Mucosa of rectum (tissue), 2 donors: ENCODE results near the gene VWC2.

Experiments
- H3K27ac ChIP-seq, 2 donors: one replicate each; pipeline ENCODE4 v1.7.0; 2013; ENCODE audit warnings: inconsistent platforms in 2 of 2, low read depth in 2 of 2, low read length in 2 of 2
- H3K27me3 ChIP-seq, 2 donors: one replicate each; pipeline ENCODE4 v1.7.0; 2013; ENCODE audit warnings: low read length in 2 of 2; ENCODE audit not compliant: control insufficient read depth in 2 of 2, insufficient read depth in 2 of 2
- H3K36me3 ChIP-seq, 2 donors: one replicate each; pipeline ENCODE4 v1.7.0; 2013; ENCODE audit warnings: low read length in 2 of 2; ENCODE audit not compliant: control insufficient read depth in 2 of 2, insufficient read depth in 2 of 2
- H3K4me1 ChIP-seq, 2 donors: one replicate each; pipeline ENCODE4 v1.7.0; 2013; ENCODE audit warnings: low read length in 2 of 2, mild to moderate bottlenecking in 1 of 2; ENCODE audit not compliant: control insufficient read depth in 2 of 2, insufficient read depth in 2 of 2
- H3K4me3 ChIP-seq, 2 donors: one replicate each; pipeline ENCODE4 v1.7.0; 2013; ENCODE audit warnings: low read length in 2 of 2
- H3K9ac ChIP-seq, 2 donors: one replicate each; pipeline ENCODE4 v1.7.0; 2013; ENCODE audit warnings: low read length in 2 of 2, low read depth in 1 of 2, mild to moderate bottlenecking in 1 of 2
- H3K9me3 ChIP-seq, 2 donors: one replicate each; pipeline ENCODE4 v1.7.0; 2013; ENCODE audit warnings: low read length in 2 of 2; ENCODE audit not compliant: control insufficient read depth in 2 of 2
- donor health status: healthy.
- donor health status: Normal muscosa, but diverticular disease.

VWC2 gene

GRCh38 chr7:49802600-49802999 is 29.2 kb downstream of the VWC2 start:
- no peaks in the 10 kb centered on the region for H3K27me3 ChIP-seq
- H3K4me1 ChIP-seq = no peaks in the 10 kb centered on the region
- H3K9ac ChIP-seq = no peak overlapping the region
- no peaks in the 10 kb centered on the region for H3K9me3 ChIP-seq
- no peak overlapping the region for H3K27ac ChIP-seq
- H3K4me3 ChIP-seq = no peak overlapping the region
- no peaks in the 10 kb centered on the region for H3K36me3 ChIP-seq

GRCh38 chr7:49803812-49804211 is 30.4 kb downstream of the VWC2 start:
- no peak overlapping the region for H3K27ac ChIP-seq
- no peaks in the 10 kb centered on the region for H3K36me3 ChIP-seq
- H3K9me3 ChIP-seq = no peaks in the 10 kb centered on the region
- no peak overlapping the region for H3K4me3 ChIP-seq
- no peaks in the 10 kb centered on the region for H3K27me3 ChIP-seq
- H3K9ac ChIP-seq = no peak overlapping the region
- no peaks in the 10 kb centered on the region for H3K4me1 ChIP-seq

GRCh38 chr7:49805371-49806007 is 32.1 kb downstream of the VWC2 start:
- Histone ChIP-seq H3K4me3 (no peak overlapping the region), H3K4me1 (no peaks in the 10 kb centered on the region), H3K9ac (no peak overlapping the region), H3K36me3 (no peaks in the 10 kb centered on the region), H3K27me3 (no peaks in the 10 kb centered on the region), H3K9me3 (no peaks in the 10 kb centered on the region), H3K27ac (no peak overlapping the region)

GRCh38 chr7:49812534-49812933 is 39.1 kb downstream of the VWC2 start:
- H3K4me1 ChIP-seq = no peaks in the 10 kb centered on the region
- no peak overlapping the region for H3K4me3 ChIP-seq
- H3K27ac ChIP-seq = no peak overlapping the region
- H3K9me3 ChIP-seq = no peaks in the 10 kb centered on the region
- H3K27me3 ChIP-seq = no peaks in the 10 kb centered on the region
- H3K9ac ChIP-seq = no peak overlapping the region
- no peaks in the 10 kb centered on the region for H3K36me3 ChIP-seq

GRCh38 chr7:49817279-49817678 is 43.8 kb downstream of the VWC2 start:
- H3K9ac ChIP-seq = no peak overlapping the region
- H3K4me1 ChIP-seq = no peaks in the 10 kb centered on the region
- no peaks in the 10 kb centered on the region for H3K27me3 ChIP-seq
- H3K9me3 ChIP-seq = no peaks in the 10 kb centered on the region
- H3K36me3 ChIP-seq = no peaks in the 10 kb centered on the region
- H3K4me3 ChIP-seq = no peak overlapping the region
- no peak overlapping the region for H3K27ac ChIP-seq

GRCh38 chr7:49821181-49821580 is 47.7 kb downstream of the VWC2 start:
- H3K9me3 ChIP-seq = no peaks in the 10 kb centered on the region
- no peaks in the 10 kb centered on the region for H3K36me3 ChIP-seq
- H3K27me3 ChIP-seq = no peaks in the 10 kb centered on the region
- H3K4me1 ChIP-seq = no peaks in the 10 kb centered on the region
- H3K4me3 ChIP-seq = no peak overlapping the region
- no peak overlapping the region for H3K27ac ChIP-seq
- no peak overlapping the region for H3K9ac ChIP-seq

- Histone ChIP-seq H3K4me3 (no peak overlapping the region), H3K36me3 (no peaks in the 10 kb centered on the region), H3K27ac (no peak overlapping the region), H3K9ac (no peak overlapping the region), H3K9me3 (no peaks in the 10 kb centered on the region), H3K4me1 (no peaks in the 10 kb centered on the region), H3K27me3 (no peaks in the 10 kb centered on the region)
Measured at GRCh38 chr7:49822856-49823255, 49.4 kb downstream of the VWC2 start.

- Histone ChIP-seq H3K9me3 (no peaks in the 10 kb centered on the region), H3K36me3 (no peaks in the 10 kb centered on the region), H3K4me3 (no peak overlapping the region), H3K9ac (no peak overlapping the region), H3K27me3 (no peaks in the 10 kb centered on the region), H3K4me1 (no peaks in the 10 kb centered on the region), H3K27ac (no peak overlapping the region)
Measured at GRCh38 chr7:49823566-49823965, 50.1 kb downstream of the VWC2 start.

GRCh38 chr7:49839863-49840645 is 66.6 kb downstream of the VWC2 start:
- Histone ChIP-seq H3K9me3 (no peaks in the 10 kb centered on the region), H3K36me3 (no peaks in the 10 kb centered on the region), H3K27ac (no peak overlapping the region)

GRCh38 chr7:49840751-49841405 is 67.4 kb downstream of the VWC2 start:
- H3K9ac ChIP-seq = no peak overlapping the region
- H3K4me3 ChIP-seq = no peak overlapping the region
- no peaks in the 10 kb centered on the region for H3K36me3 ChIP-seq
- H3K27ac ChIP-seq = no peak overlapping the region
- H3K9me3 ChIP-seq = no peaks in the 10 kb centered on the region
- H3K27me3 ChIP-seq = no peaks in the 10 kb centered on the region
- H3K4me1 ChIP-seq = no peaks in the 10 kb centered on the region

More at GRCh38 chr7:49839863-49840645, 66.6 kb downstream of the VWC2 start:
- Histone ChIP-seq H3K9ac (no peak overlapping the region), H3K4me1 (no peaks in the 10 kb centered on the region), H3K4me3 (no peak overlapping the region), H3K27me3 (no peaks in the 10 kb centered on the region)
